Activated T-helper 9 cell treated with anti-CD3 and anti-CD28 coated beads, Interleukin-2, amount 50 U/mL, for 16 hours (primary cell): ENCODE results near the gene PGGT1B.
"Not testable (repeated sequence)": the region's sequence is repeated elsewhere in the genome, so short reads cannot be mapped to it uniquely, and the experiment has no call there.

Experiments
- DNase-seq: peaks from one replicate; pipeline ENCODE4 v3.0.0-alpha.2; 2020; ENCODE audit warnings: low read depth

The PGGT1B gene

GRCh38 chr5:115257981-115258380 is 4.7 kb downstream of the PGGT1B start:
- no peak for DNase-seq

- not testable (repeated sequence) for DNase-seq
Measured at GRCh38 chr5:115249379-115249778, 13.3 kb downstream of the PGGT1B start.

GRCh38 chr5:115246361-115246991 is 16.2 kb downstream of the PGGT1B start:
- no peak for DNase-seq

GRCh38 chr5:115243412-115243811 is 19.3 kb downstream of the PGGT1B start:
- no peak for DNase-seq

- no peak for DNase-seq
Measured at GRCh38 chr5:115241881-115242642, 20.6 kb downstream of the PGGT1B start.

GRCh38 chr5:115237066-115237465 is 25.6 kb downstream of the PGGT1B start:
- no peak for DNase-seq

GRCh38 chr5:115236599-115236998 is 26.1 kb downstream of the PGGT1B start:
- DNase-seq, result no peak

- DNase-seq, result no peak
Measured at GRCh38 chr5:115231598-115231997, 31.1 kb downstream of the PGGT1B start.

- no peak for DNase-seq
Measured at GRCh38 chr5:115229606-115230005, 33.1 kb downstream of the PGGT1B start.

GRCh38 chr5:115227281-115227680 is 35.4 kb downstream of the PGGT1B start:
- DNase-seq, result no peak

GRCh38 chr5:115214541-115214940 is 48.1 kb downstream of the PGGT1B start:
- no peak for DNase-seq

- no peak for DNase-seq
Measured at GRCh38 chr5:115209279-115209678, 53.4 kb downstream of the PGGT1B start.

GRCh38 chr5:115202952-115203351 is 59.7 kb downstream of the PGGT1B start:
- DNase-seq, result no peak

GRCh38 chr5:115196161-115196560 is 66.5 kb downstream of the PGGT1B start:
- DNase-seq, result no peak

- DNase-seq, result no peak
Measured at GRCh38 chr5:115194676-115195075, 68.0 kb downstream of the PGGT1B start.

- DNase-seq, result no peak
Measured at GRCh38 chr5:115193295-115193694, 69.4 kb downstream of the PGGT1B start.

- DNase-seq, result no peak
Measured at GRCh38 chr5:115192098-115192497, 70.6 kb downstream of the PGGT1B start.

GRCh38 chr5:115191474-115192031 is 71.1 kb downstream of the PGGT1B start:
- no peak for DNase-seq

GRCh38 chr5:115190388-115190787 is 72.3 kb downstream of the PGGT1B start:
- DNase-seq, result no peak

- DNase-seq, result no peak
Measured at GRCh38 chr5:115189866-115190265, 72.8 kb downstream of the PGGT1B start.

GRCh38 chr5:115186794-115187193 is 75.9 kb downstream of the PGGT1B start:
- no peak for DNase-seq

GRCh38 chr5:115184770-115185169 is 77.9 kb downstream of the PGGT1B start:
- no peak for DNase-seq

- DNase-seq, result no peak
Measured at GRCh38 chr5:115181757-115182156, 80.9 kb downstream of the PGGT1B start.
